SH-SY5Y (cell line): ENCODE measurements around the gene PLAC9.

Experiments used
- GATA2 ChIP-seq: IDR thresholded peaks from 2 replicates; pipeline ENCODE4 v1.6.1; 2011; ENCODE audit warnings: mild to moderate bottlenecking, low read depth, low read length
- GATA3 ChIP-seq: IDR thresholded peaks from 2 replicates; pipeline ENCODE4 v1.6.1; 2011; ENCODE audit warnings: low read depth, mild to moderate bottlenecking, low read length, moderate library complexity

GRCh38 chr10:80137920-80138319 lies 5.4 kb downstream of the PLAC9 start:
- TF ChIP-seq GATA2 (no peak), GATA3 (no peak)
